Right lobe of liver (tissue), 6 donors: ENCODE measurements around the gene HTRA1. TPM values are rescaled to one million over a fixed set of nuclear protein-coding genes. Genes with fewer than 3 reads are reported as not detected.

Source experiments
- ATAC-seq, 4 donors: fragments of 200-7000 bp; cut with Tn5 transposase; one replicate each; pipeline ENCODE4 v1.9.1; 2020; ENCODE audit warnings: mild to moderate bottlenecking in 4 of 4, moderate library complexity in 4 of 4
- DNase-seq, 3 donors: peaks; one replicate each; pipeline ENCODE4 v3.0.0-alpha.2; 2020
- H3K27ac ChIP-seq, 3 donors: fragments of 200-600 bp; one replicate each; pipeline ENCODE4 v1.8.0; 2022
- H3K27me3 ChIP-seq, 2 donors: fragments of 200-600 bp; one replicate each; pipeline ENCODE4 v1.8.0; 2022
- H3K36me3 ChIP-seq, 4 donors: fragments of 200-600 bp; sonication (generic) in 1 of 4; one replicate each; pipeline versions ENCODE4 v1.5.1 to v1.8.0; 2017 to 2022; ENCODE audit warnings: control low read depth in 1 of 4
- H3K4me1 ChIP-seq, 4 donors: fragments of 200-600 bp; sonication (generic) in 1 of 4; one replicate each; pipeline versions ENCODE4 v1.5.1 to v1.8.0; 2017 to 2022; ENCODE audit warnings: control low read depth in 1 of 4
- H3K4me3 ChIP-seq, 3 donors: fragments of 200-600 bp; one replicate each; pipeline ENCODE4 v1.8.0; 2022
- H3K9me3 ChIP-seq, 4 donors: fragments of 200-600 bp; sonication (generic) in 1 of 4; one replicate each; pipeline versions ENCODE4 v1.5.1 to v1.8.0; 2017 to 2022; ENCODE audit warnings: control low read depth in 1 of 4
- CTCF ChIP-seq, 4 donors: fragments of 200-600 bp in 3 of 4; fragments of 450-650 bp in 1 of 4; IDR thresholded peaks; one replicate each; pipeline versions ENCODE4 v1.5.1 to v1.8.0; 2016 to 2022; ENCODE audit warnings: antibody characterized with exemption in 4 of 4, mild to moderate bottlenecking in 2 of 4
- POLR2A ChIP-seq: fragments of 450-650 bp; IDR thresholded peaks from one replicate; pipeline ENCODE4 v1.6.1; 2017; ENCODE audit warnings: antibody characterized with exemption, mild to moderate bottlenecking
- WGBS: methylation state at CpG from one replicate; pipeline ENCODE4 v1.1.6; 2018; ENCODE audit warnings: low coverage, low lambda C conversion rate; ENCODE audit not compliant: insufficient coverage; ENCODE audit errors: missing lambda C conversion rate; 5-methylcytosine and 5-hydroxymethylcytosine counted together
- intact Hi-C, 2 donors: fragments of 100-400 bp; cut with DNase I; formaldehyde crosslinking; loops; one replicate each; pipeline versions ENCODE4 v1.11.2 to v1.14.1; 2022
- total RNA-seq, 6 experiments: library from RNA; depleted of rRNA in 2 of 6; stranded (reverse); fragments of >200 nt in 2 of 6; fragmentation: NEBNext Ultra II Directional in 3 of 6; extraction: Animal tissue kit (Norgen Biotek cat#: 25700) in 3 of 6; gene quantifications; one replicate each; pipeline versions ENCODE4 v1.1.0 to v1.2.4, GENCODE V29; 2016 to 2023
- donor health status: DM: no; HTN: yes; CAD: no.
- donor health status: DM: no; HTN: no; CAD: no.
- donor health status: DM: no; HTN: no; CAD: no.
- donor health status: DM: no; HTN: yes; CAD: no.
- donor health status: DM: no; HTN: yes; CAD: no.

HTRA1 gene
- total RNA-seq, 6 experiments from 2014 or later, result 91.9 to 224 (median 134) TPM

GRCh38 chr10:122484276-122485060, 23.1 kb downstream of the HTRA1 start:
- no peaks in the 10 kb centered on the region for H3K27me3 ChIP-seq
- no peak for ATAC-seq
- DNase-seq, result no peak
- no peak overlapping the region for H3K4me3 ChIP-seq
- H3K9me3 ChIP-seq, result no peaks in the 10 kb centered on the region
- H3K4me1 ChIP-seq, result peaks cover 0 to 6% (median 0%) of the 10 kb centered on the region in 4 donors
- WGBS, result 93% methylated on average over 3 of the region's 11 CpGs
- TF ChIP-seq CTCF (IDR thresholded peaks at IDR 0.05), result no peak
- no peak for TF ChIP-seq POLR2A
- no peaks in the 10 kb centered on the region for H3K36me3 ChIP-seq
- intact Hi-C loops, result no loop called here
- H3K27ac ChIP-seq, result no peak overlapping the region

GRCh38 chr10:122485670-122486069, 24.3 kb downstream of the HTRA1 start:
- ATAC-seq (peak; percentile 29 to 47 (median 37)), DNase-seq (no peak)
- H3K4me3 ChIP-seq, result no peak overlapping the region
- intact Hi-C loops, result no loop called here
- TF ChIP-seq CTCF (IDR thresholded peaks at IDR 0.05), result no peak
- no peak for TF ChIP-seq POLR2A
- H3K4me1 ChIP-seq, result peaks cover 0 to 6% (median 0%) of the 10 kb centered on the region in 4 donors
- H3K27me3 ChIP-seq, result no peaks in the 10 kb centered on the region
- no peaks in the 10 kb centered on the region for H3K36me3 ChIP-seq
- no peaks in the 10 kb centered on the region for H3K9me3 ChIP-seq
- H3K27ac ChIP-seq, result no peak overlapping the region
- WGBS, result 31% methylated on average over 4 of the region's 5 CpGs

GRCh38 chr10:122486406-122487080, 25.2 kb downstream of the HTRA1 start:
- H3K4me1 ChIP-seq, result peaks cover 0 to 6% (median 0%) of the 10 kb centered on the region in 4 donors
- H3K4me3 ChIP-seq, result no peak overlapping the region
- no peak overlapping the region for H3K27ac ChIP-seq
- DNase-seq, result no peak
- ATAC-seq, result no peak
- H3K27me3 ChIP-seq, result no peaks in the 10 kb centered on the region
- H3K9me3 ChIP-seq, result no peaks in the 10 kb centered on the region
- H3K36me3 ChIP-seq, result no peaks in the 10 kb centered on the region
- no peak for TF ChIP-seq POLR2A
- TF ChIP-seq CTCF (IDR thresholded peaks at IDR 0.05), result no peak
- intact Hi-C loops, result no loop called here
- 69% methylated on average over 9 of the region's 9 CpGs for WGBS

GRCh38 chr10:122487174-122487765, 25.9 kb downstream of the HTRA1 start:
- no peak for TF ChIP-seq POLR2A
- TF ChIP-seq CTCF (IDR thresholded peaks at IDR 0.05), result no peak
- ATAC-seq (no peak), DNase-seq (no peak)
- peaks cover 0 to 6% (median 0%) of the 10 kb centered on the region in 4 donors for H3K4me1 ChIP-seq
- 57% methylated on average over 10 of the region's 16 CpGs for WGBS
- H3K27ac ChIP-seq, result no peak overlapping the region
- H3K4me3 ChIP-seq, result no peak overlapping the region
- H3K9me3 ChIP-seq, result no peaks in the 10 kb centered on the region
- intact Hi-C loops, result no loop called here
- H3K27me3 ChIP-seq, result no peaks in the 10 kb centered on the region
- H3K36me3 ChIP-seq, result peaks cover 0 to 1% (median 0%) of the 10 kb centered on the region in 4 donors
